Ishikawa (cell line): ENCODE measurements around the gene CCDC13.

Source experiments
- CEBPB ChIP-seq: IDR thresholded peaks from 2 replicates; pipeline ENCODE4 v1.6.1; 2012
- CREB1 ChIP-seq: IDR thresholded peaks from 2 replicates; pipeline ENCODE4 v1.6.1; 2012; ENCODE audit warnings: low read depth
- EGR1 ChIP-seq: IDR thresholded peaks from 2 replicates; pipeline ENCODE4 v1.6.1; 2012
- EP300 ChIP-seq: IDR thresholded peaks from 2 replicates; pipeline ENCODE4 v1.6.1; 2012; ENCODE audit warnings: borderline replicate concordance
- FOXM1 ChIP-seq: IDR thresholded peaks from 2 replicates; pipeline ENCODE4 v1.6.1; 2012; ENCODE audit warnings: low read depth, borderline replicate concordance
- NFIC ChIP-seq: IDR thresholded peaks from 2 replicates; pipeline ENCODE4 v1.6.1; 2012
- RAD21 ChIP-seq: IDR thresholded peaks from 2 replicates; pipeline ENCODE4 v1.6.1; 2012; ENCODE audit warnings: low read depth
- TAF1 ChIP-seq: IDR thresholded peaks from 2 replicates; pipeline ENCODE4 v1.6.1; 2012; ENCODE audit warnings: low read depth, mild to moderate bottlenecking
- TCF12 ChIP-seq: IDR thresholded peaks from 2 replicates; pipeline ENCODE4 v1.6.1; 2012; ENCODE audit warnings: low read depth
- TEAD4 ChIP-seq: IDR thresholded peaks from 2 replicates; pipeline ENCODE4 v1.6.1; 2012
- USF1 ChIP-seq: IDR thresholded peaks from 2 replicates; pipeline ENCODE4 v1.6.1; 2012
- YY1 ChIP-seq: IDR thresholded peaks from 2 replicates; pipeline ENCODE4 v1.6.1; 2012; ENCODE audit warnings: low read depth
- ZBTB7A ChIP-seq: IDR thresholded peaks from 2 replicates; pipeline ENCODE4 v1.6.1; 2012; ENCODE audit warnings: low read depth
- TF ChIP-seq, protein P1 (sequence below): IDR thresholded peaks from 2 replicates; pipeline ENCODE4 v1.6.1; 2012; ENCODE audit warnings: low read depth, mild to moderate bottlenecking
- TF ChIP-seq, protein P2 (sequence below): IDR thresholded peaks from 2 replicates; pipeline ENCODE4 v1.6.1; 2012

Gene CCDC13

DNA sequence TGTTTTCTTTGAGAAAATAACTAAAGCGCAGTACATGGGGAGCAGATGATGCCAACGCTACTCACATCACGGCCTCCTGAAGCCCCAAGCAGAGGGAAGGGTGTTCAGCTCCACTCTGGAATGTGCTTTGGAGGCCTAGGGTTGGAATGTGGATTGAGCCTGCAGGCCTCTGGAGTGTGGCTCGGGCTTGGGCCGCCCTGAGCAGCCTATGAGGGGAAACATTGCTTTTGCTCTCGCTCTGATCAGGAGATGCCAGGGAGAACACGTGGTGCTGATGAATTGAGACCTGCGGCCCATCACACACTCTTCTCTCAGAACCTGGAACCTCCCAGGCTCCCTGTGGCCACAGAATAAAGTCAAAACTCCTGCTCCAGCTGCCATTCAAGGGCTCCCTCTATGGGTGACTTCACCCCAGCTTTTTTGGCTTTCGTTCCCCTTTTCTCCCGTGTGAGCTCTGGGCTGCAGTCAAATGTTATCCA, 23.3 kb downstream of the CCDC13 start:
- TF ChIP-seq CEBPB = no peak
- peak; percentile 53 for TF ChIP-seq RAD21

- TF ChIP-seq CREB1 = no peak
- TF ChIP-seq TAF1 = no peak
- TF ChIP-seq TCF12 = no peak
- TF ChIP-seq, protein P1, sequence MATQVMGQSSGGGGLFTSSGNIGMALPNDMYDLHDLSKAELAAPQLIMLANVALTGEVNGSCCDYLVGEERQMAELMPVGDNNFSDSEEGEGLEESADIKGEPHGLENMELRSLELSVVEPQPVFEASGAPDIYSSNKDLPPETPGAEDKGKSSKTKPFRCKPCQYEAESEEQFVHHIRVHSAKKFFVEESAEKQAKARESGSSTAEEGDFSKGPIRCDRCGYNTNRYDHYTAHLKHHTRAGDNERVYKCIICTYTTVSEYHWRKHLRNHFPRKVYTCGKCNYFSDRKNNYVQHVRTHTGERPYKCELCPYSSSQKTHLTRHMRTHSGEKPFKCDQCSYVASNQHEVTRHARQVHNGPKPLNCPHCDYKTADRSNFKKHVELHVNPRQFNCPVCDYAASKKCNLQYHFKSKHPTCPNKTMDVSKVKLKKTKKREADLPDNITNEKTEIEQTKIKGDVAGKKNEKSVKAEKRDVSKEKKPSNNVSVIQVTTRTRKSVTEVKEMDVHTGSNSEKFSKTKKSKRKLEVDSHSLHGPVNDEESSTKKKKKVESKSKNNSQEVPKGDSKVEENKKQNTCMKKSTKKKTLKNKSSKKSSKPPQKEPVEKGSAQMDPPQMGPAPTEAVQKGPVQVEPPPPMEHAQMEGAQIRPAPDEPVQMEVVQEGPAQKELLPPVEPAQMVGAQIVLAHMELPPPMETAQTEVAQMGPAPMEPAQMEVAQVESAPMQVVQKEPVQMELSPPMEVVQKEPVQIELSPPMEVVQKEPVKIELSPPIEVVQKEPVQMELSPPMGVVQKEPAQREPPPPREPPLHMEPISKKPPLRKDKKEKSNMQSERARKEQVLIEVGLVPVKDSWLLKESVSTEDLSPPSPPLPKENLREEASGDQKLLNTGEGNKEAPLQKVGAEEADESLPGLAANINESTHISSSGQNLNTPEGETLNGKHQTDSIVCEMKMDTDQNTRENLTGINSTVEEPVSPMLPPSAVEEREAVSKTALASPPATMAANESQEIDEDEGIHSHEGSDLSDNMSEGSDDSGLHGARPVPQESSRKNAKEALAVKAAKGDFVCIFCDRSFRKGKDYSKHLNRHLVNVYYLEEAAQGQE = no peak
Observed at GRCh38 chr3:42749025-42749752, 23.9 kb downstream of the CCDC13 start.

DNA sequence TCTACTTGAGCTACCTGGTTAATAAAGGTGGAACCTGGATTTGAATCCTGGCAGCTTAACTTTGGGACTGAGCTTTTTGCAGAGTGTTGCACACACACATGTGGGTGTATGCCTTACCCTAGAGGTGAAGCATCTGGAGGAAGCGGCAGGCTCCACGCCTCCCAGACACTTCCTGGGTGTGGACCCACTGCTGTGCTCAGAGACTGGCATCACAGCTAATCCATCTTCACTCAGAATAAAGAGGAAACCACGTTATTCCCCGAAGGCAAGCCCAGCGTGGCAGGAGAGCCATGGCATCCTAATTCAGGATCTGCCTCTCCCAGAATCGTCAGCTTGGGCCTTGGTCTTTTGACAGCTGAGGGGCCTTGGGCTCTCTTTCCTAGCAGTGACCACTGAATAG, 25.5 kb downstream of the CCDC13 start:
- TF ChIP-seq YY1 (no peak), TAF1 (no peak), NFIC (no peak), EP300 (no peak), TEAD4 (no peak), CEBPB (no peak), RAD21 (no peak), FOXM1 (no peak), EGR1 (no peak)
- TF ChIP-seq, protein P2, sequence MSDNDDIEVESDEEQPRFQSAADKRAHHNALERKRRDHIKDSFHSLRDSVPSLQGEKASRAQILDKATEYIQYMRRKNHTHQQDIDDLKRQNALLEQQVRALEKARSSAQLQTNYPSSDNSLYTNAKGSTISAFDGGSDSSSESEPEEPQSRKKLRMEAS = no peak
- TF ChIP-seq, protein P1 = no peak

- TF ChIP-seq NFIC = peak; percentile 72
- TF ChIP-seq EP300 = peak; percentile 24; the same call in 1 of the 2 replicates
- TF ChIP-seq TAF1 = no peak
- no peak for TF ChIP-seq RAD21
- TF ChIP-seq ZBTB7A = 0 out of 2 replicates have a peak, but pooled peaks have one; percentile 41
- TF ChIP-seq, protein P2 = no peak
- peak; percentile 31; the same call in 1 of the 2 replicates for TF ChIP-seq TEAD4
- no peak for TF ChIP-seq CREB1
Observed at GRCh38 chr3:42746455-42747450, 26.3 kb downstream of the CCDC13 start.

DNA sequence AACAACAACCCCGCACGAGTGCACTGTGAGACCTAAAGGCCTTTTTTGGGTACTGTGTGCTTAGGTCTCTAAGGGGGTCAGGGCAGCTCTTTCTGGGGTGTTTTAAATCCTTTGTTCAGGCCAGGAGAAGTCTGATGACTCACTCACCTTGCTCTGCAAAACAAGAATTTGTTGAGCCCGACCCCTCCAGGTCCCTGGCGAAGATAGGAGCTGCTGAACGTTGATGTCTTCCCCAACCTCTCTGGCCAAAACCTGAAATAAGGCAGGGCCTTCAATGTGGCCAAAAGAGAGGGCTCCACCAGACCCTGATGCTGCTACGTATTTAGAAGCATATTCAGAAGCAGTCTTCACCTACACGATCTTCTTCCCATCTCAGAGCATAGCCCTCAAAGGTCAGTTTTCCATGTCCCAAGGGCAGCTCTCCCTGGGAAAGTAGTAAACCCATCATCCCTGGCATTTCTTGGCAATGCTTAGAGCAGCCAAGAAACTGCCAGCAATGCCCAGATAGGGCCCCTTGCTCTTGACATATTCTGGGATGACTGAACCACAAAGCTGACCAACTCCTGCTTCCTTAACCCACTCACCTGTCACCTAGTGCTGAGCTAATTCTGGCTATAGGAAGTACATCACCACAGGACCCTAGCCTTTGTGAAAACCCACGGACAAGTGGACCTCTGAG, 27.1 kb downstream of the CCDC13 start:
- TF ChIP-seq, protein P1 = no peak
- TF ChIP-seq TCF12 (no peak), TAF1 (no peak), USF1 (no peak), CREB1 (no peak), FOXM1 (no peak), EP300 (no peak), YY1 (no peak), NFIC (no peak), RAD21 (no peak), CEBPB (no peak), ZBTB7A (no peak), EGR1 (no peak), TEAD4 (no peak)
- TF ChIP-seq, protein P2 = no peak
